ENCODE measurements around the gene CRPPA. TPM values are rescaled to one million over a fixed set of nuclear protein-coding genes. Genes with fewer than 3 reads are reported as not detected.

Gene CRPPA
- 3.4 and 4.4 TPM in 2 replicates for total RNA-seq
- 2.5 and 3.3 TPM in 2 replicates for polyA plus RNA-seq

DNA sequence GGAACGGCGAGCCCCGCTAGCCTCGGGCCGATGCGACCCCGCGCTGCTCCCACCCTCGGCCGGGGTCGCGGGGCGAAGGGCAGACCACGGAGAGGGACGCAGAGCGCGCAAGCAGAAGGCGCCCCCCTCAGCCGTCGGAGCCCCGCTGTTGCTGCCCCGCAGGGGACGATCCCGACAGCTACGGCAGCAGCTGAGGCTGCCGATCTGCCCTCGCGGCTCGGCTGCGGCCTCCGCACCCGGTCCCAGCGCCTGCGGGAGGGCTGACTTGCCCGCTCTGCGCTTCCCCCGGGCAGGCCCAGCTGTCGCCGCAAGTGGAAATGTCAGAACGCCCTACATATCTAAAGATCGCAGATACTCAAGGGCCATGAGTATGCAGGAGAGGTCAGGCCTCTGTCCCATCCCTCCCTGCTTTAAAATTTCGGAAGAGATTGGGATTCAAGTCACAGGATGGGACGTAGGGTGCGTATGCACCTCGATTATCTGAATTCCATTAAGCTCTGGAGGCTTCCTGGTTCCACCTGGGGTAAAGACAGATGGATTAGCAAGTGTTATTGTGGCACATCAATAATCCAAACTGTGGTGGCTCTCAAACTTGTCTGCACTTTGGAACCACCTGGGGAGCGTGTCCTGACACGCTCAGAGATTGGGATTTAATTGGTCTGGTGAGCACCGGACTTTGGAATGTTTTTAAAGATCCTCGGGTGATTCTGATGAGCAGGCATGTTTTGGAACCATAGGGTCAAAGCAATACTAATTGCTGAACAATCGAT lies at the start of gene CRPPA:
TSS of gene CRPPA (minus strand) at position 206 of the 770 bp plus-strand sequence. CDS start 216 bp downstream, outside the sequence.
- Histone ChIP-seq H3K79me2 (peaks cover 14% of the 10 kb centered on the region), H3K27ac (peak within 1 kb of the TSS; percentile 98), H3K4me3 (peak within 1 kb of the TSS; percentile 35), H4K20me1 (ENCODE audit: insufficient read depth, poor library complexity, severe bottlenecking) (no peaks in the 10 kb centered on the region), H3K27me3 (no peaks in the 10 kb centered on the region), H3K9me2 (replicated peaks; ENCODE audit: insufficient read depth) (no peaks in the 10 kb centered on the region), H3K4me1 (ENCODE audit: insufficient read depth) (peaks cover 11% of the 10 kb centered on the region), H3K36me3 (replicated peaks; ENCODE audit: insufficient read depth, low read depth) (no peaks in the 10 kb centered on the region), H3K4me2 (peak within 1 kb of the TSS; percentile 82), H2AFZ (peak within 1 kb of the TSS; percentile 85), H3K9me3 (ENCODE audit: low read depth) (no peaks in the 10 kb centered on the region)
- peak; percentile 55 for DNase-seq (ENCODE audit: low spot score)
- WGBS (ENCODE audit: low lambda C conversion rate, missing lambda C conversion rate): 11% methylated on average over 42 of the region's 50 CpGs
- TF ChIP-seq, protein P1, sequence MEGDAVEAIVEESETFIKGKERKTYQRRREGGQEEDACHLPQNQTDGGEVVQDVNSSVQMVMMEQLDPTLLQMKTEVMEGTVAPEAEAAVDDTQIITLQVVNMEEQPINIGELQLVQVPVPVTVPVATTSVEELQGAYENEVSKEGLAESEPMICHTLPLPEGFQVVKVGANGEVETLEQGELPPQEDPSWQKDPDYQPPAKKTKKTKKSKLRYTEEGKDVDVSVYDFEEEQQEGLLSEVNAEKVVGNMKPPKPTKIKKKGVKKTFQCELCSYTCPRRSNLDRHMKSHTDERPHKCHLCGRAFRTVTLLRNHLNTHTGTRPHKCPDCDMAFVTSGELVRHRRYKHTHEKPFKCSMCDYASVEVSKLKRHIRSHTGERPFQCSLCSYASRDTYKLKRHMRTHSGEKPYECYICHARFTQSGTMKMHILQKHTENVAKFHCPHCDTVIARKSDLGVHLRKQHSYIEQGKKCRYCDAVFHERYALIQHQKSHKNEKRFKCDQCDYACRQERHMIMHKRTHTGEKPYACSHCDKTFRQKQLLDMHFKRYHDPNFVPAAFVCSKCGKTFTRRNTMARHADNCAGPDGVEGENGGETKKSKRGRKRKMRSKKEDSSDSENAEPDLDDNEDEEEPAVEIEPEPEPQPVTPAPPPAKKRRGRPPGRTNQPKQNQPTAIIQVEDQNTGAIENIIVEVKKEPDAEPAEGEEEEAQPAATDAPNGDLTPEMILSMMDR (IDR thresholded peaks at IDR 0.05; ENCODE audit: poor library complexity): no peak
- TF ChIP-seq EZH2phosphoT487 (IDR thresholded peaks at IDR 0.05; ENCODE audit: low read depth, severe bottlenecking, unreplicated experiment) (no peak), EZH2 (IDR thresholded peaks at IDR 0.05; ENCODE audit: borderline replicate concordance) (no peak)

DNA sequence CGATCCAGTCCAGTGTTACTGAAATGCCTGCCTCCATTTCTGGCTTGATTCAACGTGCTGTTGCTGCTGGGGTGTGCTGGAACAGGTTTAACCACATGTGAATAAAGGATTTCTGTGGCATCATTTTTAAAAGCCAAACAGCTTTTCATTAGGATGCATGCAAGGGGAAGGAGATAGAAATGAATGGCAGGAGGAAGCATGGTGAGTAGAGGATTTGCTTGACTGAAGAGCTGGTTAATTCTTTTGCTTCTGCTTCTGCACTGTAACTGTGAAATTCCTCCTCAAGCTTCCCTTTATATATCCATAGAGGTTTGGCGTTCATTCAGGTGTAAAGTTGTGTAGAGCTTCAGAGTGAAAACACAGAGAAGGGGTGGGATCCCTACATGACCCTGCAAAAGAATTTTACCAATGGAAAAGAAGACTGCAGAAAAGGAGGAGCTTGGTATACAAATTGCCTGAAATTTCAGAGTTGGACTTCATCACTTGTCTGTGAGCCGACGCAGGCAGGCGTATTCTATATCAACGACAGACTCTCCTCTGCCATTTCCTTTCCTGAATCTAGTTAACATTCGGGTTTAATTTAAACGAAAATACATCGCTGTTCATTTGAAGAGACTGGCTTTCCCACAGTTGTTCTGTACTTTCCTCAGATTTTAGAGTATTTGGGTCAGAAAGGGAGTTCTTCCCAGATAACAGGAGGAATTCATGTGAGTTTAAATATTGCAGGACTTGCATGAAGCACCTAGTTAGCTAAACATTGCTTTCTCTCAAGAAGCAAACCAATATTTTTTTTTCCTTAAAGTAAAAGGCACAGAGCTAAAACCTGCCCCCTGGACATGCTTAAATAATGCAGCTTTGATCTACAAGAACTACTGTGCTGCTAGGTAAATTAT lies 44.4 kb upstream of the CRPPA start, which contains the start of gene SOSTDC1:
TSS of gene SOSTDC1 (minus strand) at position 270 of the 893 bp plus-strand sequence. CDS start at position 200, 70 bp downstream.
- peaks cover 13% of the 10 kb centered on the region for H3K79me2 ChIP-seq
- H3K9me2 ChIP-seq (replicated peaks; ENCODE audit: insufficient read depth): no peaks in the 10 kb centered on the region
- peak within 1 kb of the TSS; percentile 6 for H3K4me3 ChIP-seq
- H3K4me1 ChIP-seq (ENCODE audit: insufficient read depth): peaks cover 10% of the 10 kb centered on the region
- H3K27ac ChIP-seq: peak within 1 kb of the TSS; percentile 76
- no peaks in the 10 kb centered on the region for H3K27me3 ChIP-seq
- no peaks in the 10 kb centered on the region for H4K20me1 ChIP-seq (ENCODE audit: insufficient read depth, poor library complexity, severe bottlenecking)
- peak within 1 kb of the TSS; percentile 38 for H2AFZ ChIP-seq
- WGBS (ENCODE audit: low lambda C conversion rate, missing lambda C conversion rate): 12% methylated on average over 10 of the region's 10 CpGs
- TF ChIP-seq, protein P1 (IDR thresholded peaks at IDR 0.05; ENCODE audit: poor library complexity): no peak
- no peak for TF ChIP-seq EZH2phosphoT487 (IDR thresholded peaks at IDR 0.05; ENCODE audit: low read depth, severe bottlenecking, unreplicated experiment)
- no peak for TF ChIP-seq EZH2 (IDR thresholded peaks at IDR 0.05; ENCODE audit: borderline replicate concordance)
- peak within 1 kb of the TSS; percentile 67 for H3K4me2 ChIP-seq
- H3K9me3 ChIP-seq (ENCODE audit: low read depth): no peaks in the 10 kb centered on the region
- peak; percentile 61 for DNase-seq (ENCODE audit: low spot score)
- H3K36me3 ChIP-seq (replicated peaks; ENCODE audit: insufficient read depth, low read depth): no peaks in the 10 kb centered on the region

DNA sequence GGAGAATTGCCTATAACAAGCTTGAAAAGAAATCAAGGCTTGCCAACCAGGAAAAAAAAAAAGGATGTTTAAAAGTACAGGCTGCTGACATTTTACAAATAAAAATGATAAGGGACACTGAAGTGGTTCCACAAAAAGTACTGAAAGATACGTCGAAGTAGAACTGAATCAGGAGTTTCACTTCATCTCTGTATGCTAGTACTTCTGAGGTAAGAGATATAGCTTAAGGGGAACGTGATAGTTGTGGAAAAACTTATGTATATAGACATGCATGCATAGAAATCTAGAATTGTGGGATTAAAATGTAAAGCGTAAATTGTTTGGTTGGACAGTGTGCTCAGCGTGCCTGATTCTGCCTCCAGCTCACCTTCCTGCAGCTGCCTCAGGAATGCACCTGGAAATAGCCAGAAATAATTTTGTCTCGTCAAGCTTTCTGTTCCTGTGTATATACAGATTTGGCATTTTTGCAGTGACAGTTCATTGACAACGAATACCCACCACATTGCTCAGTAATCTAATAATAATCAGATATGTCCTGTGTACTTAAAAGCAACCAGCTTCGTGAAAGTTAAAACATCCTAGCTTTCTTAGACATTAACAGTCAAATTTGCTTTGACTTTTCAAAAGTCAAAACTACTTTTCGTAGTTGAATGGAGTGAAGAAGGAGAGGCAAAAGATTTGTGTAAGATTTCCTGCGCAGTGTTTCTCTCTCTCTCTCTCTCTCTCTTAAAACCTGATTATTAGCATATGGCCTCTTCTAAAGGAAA lies 42.8 kb upstream of the CRPPA start:
- H3K4me2 ChIP-seq: peak overlapping the region; percentile 67
- H3K4me3 ChIP-seq: peak overlapping the region; percentile 14
- H3K79me2 ChIP-seq: peaks cover 13% of the 10 kb centered on the region
- H3K27ac ChIP-seq: peak overlapping the region; percentile 76
- H3K4me1 ChIP-seq (ENCODE audit: insufficient read depth): peaks cover 10% of the 10 kb centered on the region
- H4K20me1 ChIP-seq (ENCODE audit: insufficient read depth, poor library complexity, severe bottlenecking): no peaks in the 10 kb centered on the region
- no peak overlapping the region for H2AFZ ChIP-seq
- TF ChIP-seq EZH2 (IDR thresholded peaks at IDR 0.05; ENCODE audit: borderline replicate concordance): no peak
- no peaks in the 10 kb centered on the region for H3K9me2 ChIP-seq (replicated peaks; ENCODE audit: insufficient read depth)
- no peak for DNase-seq (ENCODE audit: low spot score)
- 30% methylated on average over 10 of the region's 10 CpGs for WGBS (ENCODE audit: low lambda C conversion rate, missing lambda C conversion rate)
- no peaks in the 10 kb centered on the region for H3K9me3 ChIP-seq (ENCODE audit: low read depth)
- H3K36me3 ChIP-seq (replicated peaks; ENCODE audit: insufficient read depth, low read depth): no peaks in the 10 kb centered on the region
- H3K27me3 ChIP-seq: no peaks in the 10 kb centered on the region
